ENCODE measurements around the gene BNIP1.
"Not testable (repeated sequence)": the region's sequence is repeated elsewhere in the genome, so short reads cannot be mapped to it uniquely, and the experiment has no call there.

Gene BNIP1, protein sequence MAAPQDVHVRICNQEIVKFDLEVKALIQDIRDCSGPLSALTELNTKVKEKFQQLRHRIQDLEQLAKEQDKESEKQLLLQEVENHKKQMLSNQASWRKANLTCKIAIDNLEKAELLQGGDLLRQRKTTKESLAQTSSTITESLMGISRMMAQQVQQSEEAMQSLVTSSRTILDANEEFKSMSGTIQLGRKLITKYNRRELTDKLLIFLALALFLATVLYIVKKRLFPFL

DNA sequence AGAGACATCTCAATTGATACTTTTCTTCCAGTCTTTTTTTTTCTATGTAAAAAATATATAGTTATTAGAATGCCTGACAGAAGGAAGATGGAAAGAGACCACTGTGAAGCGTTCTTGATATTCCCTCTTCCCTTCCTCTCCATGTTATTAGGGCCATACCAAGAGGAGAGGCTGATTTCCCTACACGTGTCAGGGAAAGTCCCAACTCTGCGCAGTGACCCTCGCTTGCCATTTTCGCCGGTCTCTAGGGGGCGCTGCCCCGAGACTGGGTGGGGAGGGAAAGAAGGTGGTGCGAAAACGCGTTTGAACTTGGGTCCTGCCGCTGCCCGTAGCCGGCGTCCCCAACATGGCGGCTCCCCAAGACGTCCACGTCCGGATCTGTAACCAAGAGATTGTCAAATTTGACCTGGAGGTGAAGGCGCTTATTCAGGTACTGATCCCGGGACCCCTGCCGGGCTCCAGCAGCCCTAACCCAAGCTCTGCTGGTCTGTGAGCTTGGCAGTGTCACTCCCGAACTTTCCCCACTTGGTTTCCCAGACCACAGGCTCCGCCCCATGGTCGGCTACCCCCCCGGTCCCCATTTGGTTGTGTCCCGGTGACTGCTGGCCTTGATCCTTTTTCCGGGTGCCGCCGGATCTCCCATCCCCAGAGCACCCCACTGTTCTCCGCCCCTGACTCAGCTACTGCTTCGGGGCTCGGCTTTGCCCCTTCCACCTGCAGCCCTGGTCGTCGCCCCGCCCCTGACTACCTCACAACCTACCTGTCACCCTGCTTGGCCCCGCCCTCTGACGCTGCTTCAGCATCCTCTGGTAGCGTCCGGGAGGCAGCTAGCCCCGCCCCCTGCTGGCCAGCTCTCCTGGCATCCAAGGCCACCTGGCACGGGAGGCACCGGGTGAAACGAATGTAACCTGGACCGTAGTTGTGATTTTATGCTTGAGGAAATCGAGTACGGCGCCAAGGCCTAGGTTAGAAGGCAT, at the start of gene BNIP1:
Gene BNIP1, plus strand, starts transcription at position 332 of the 977 bp plus-strand sequence. Its CDS starts 15 bp downstream, at position 347.
- in situ Hi-C loops (cut with MboI; ENCODE audit: low sequenced_read_pairs) = no loop called here

DNA sequence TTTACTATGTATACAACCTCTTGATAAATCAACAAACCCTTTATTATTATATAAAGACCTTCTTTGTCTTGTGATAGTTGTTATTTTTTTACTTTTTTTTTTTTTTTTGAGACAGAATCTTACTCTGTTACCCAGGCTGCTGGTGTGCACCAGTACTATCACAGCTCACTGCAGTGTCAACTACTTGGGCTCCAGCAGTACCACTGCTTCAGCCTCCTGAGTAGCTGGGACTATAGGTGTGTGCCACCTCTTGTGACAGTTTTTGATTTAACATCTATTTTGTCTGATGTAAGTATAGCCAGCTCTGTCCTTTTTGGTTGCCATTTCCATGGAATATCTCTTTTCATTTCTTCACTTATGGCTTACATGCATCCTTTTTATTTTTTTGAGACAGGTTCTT, 45.5 kb upstream of the BNIP1 start:
- in situ Hi-C loops (cut with MboI; ENCODE audit: low sequenced_read_pairs) = no loop called here

DNA sequence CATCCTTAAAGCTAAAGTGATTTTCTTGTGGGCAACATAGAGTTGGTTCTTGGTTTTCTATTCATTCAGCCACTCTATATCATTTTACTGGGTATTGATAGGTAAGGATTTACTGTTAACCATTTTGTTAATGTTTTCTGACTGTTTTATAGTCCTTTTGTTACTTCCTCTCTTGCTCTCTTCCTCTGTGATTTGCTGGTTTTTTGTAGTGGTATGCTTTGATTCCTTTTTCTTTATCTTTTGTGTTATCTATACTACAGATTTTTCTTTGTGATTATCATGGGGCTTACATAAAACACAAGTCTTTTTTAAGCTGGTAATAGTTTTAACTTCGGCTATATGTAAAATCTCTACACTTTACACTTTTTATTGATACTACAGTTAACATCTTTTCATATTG, 44.9 kb upstream of the BNIP1 start:
- in situ Hi-C loops (cut with MboI; ENCODE audit: low sequenced_read_pairs) = no loop called here

DNA sequence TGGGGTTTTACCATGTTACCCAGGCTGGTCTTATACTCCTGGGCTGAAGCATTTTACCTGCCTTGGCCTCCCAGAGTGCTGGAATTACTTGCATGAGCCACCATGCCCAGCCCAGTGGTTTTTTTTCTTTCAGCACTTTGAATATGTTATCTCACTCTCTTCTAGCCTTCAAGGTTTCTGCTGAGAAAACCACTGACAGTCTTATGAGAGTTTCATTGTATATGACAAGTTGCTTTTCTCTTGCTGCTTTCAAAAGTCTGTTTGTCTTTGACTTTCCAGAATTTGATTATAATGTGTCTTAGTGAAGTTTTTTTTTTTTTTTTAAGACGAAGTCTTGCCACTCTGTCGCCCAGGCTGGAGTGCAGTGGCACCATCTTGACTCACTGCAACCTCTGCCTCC, 43.1 kb upstream of the BNIP1 start:
- in situ Hi-C loops (cut with MboI; ENCODE audit: low sequenced_read_pairs) = no loop called here

DNA sequence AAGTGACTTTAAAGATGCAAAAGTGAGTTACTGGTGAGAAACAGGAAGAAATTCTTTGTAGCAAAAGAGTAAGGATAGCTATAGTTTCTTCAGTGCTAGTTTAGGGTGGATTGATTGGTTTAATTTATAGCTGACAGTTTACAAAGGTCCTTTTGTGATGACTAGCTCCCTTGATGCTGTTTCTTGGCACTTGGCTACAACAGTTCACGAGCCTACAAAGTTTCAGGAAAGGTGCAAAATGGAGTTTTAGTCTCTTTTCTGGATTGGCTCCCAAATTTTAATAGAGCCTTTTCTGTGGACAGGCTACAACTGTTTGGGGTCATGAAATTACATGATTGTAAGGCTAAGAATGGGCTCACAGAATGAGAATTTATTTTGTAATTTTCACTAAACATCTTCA, 40.9 kb upstream of the BNIP1 start:
- in situ Hi-C loops (cut with MboI; ENCODE audit: low sequenced_read_pairs) = no loop called here

DNA sequence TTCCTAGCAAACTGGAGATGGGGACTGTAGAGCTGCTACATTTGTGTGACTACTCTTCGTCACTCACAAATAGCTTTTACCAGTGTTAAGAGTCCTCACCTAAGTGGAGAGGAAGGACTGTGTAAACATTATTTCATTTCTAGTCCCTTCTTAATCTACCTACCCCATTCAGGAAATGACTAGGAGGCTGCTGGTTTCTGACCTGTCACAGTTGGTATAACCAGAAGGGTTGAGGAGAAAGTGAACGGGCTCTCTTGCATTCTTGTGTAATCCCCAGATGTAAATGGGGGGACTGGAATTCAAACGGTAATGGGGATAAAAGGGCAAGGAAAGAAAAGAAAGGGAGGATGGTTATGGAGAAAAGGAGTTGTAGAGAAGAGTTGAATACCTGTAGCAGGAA, 35.4 kb upstream of the BNIP1 start:
- in situ Hi-C loops (cut with MboI; ENCODE audit: low sequenced_read_pairs) = no loop called here

DNA sequence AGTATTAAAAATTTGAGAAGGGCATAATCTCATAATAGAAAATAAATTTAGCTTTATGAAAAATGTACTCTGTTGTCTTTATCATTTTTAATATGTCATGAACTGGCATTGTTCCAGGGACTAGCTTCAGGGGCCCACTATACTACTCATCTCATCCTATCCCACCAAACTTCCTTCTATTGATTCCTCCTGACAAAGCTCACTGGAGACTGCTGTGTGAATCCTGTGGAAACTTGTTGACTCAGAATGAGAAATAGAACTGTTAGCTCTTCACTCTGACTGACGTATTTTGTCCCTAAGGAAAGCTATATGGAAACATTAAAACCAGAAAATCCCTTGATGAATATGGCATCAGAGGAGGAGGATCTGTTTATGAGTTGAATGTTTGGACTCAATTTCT, 29.8 kb upstream of the BNIP1 start:
- in situ Hi-C loops (cut with MboI; ENCODE audit: low sequenced_read_pairs) = no loop called here

DNA sequence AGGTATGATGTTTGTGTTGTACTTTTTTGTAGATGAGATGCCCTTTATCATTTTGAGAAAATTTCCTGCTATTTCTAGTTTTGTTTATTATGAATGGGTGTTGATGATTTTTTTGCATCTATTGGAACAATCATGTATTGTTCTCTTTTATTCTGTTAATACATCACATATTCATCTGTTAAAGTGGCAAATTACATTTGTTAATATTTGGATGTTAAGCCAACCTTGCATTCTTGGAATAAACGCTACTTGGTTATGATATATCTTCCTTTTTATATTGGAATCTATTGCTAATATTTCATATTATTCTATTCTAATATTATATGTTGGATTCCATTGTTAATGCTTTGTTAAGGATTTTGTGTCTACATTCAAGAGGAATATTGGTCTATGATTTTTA, 24.6 kb upstream of the BNIP1 start:
- in situ Hi-C loops (cut with MboI; ENCODE audit: low sequenced_read_pairs) = no loop called here

DNA sequence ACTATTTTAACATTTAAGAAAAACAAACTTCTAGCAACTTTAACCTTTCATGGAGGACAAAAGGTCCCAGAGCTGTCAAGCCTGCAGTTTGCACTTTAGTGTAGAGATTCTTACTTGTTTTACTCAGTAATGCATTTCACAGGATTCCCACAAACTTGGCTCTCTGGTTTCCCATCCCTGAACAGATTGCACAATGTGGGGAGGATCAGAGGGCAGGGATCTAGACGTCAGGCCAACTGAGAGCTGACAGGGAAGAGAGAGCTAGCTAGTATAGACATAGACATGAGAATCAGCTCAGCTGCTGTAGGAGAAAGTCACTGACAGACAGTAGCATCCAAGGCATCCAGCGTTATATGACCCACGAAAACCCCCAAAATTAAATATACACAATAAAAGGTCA, 20.9 kb upstream of the BNIP1 start:
- in situ Hi-C loops (cut with MboI; ENCODE audit: low sequenced_read_pairs) = no loop called here

DNA sequence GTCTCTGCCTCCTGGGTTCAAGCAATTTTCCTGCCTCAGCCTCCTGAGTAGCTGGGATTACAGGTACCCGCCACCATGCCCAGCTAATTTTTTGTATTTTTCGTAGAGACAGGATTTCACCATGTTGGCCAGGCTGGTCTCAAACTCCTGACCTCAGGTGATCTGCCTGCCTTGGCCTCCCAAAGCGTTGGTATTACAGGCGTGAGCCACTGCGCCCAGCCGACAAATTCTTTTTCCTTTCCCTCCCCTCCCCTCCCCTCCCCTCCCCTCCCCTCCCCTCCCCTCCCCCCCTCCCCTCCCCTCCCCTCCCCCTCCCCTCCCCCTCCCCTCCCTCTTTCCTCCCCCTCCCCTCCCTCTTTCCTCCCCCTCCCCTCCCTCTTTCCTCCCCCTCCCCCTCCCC, 12.2 kb upstream of the BNIP1 start:
- in situ Hi-C loops (cut with MboI; ENCODE audit: low sequenced_read_pairs) = not testable (repeated sequence)

DNA sequence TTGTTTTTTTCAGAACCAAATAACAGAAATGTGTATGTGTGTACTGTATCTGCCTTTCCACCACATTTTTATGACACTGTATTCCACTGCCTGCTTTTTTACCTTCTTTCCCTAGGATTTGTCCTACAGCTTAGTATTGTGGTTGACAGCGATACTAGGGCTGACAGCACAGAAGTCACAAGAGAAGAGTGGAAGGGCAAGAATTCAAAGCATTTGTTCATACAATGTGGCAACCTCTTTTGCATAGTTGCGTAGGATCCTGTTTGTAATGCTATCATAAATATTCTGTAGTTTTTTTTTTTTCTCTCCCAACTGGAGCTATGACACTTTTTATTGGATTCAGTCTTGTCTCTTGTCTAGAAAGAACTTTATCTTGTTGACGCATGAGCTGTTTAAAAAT, 5.6 kb upstream of the BNIP1 start:
- in situ Hi-C loops (cut with MboI; ENCODE audit: low sequenced_read_pairs) = no loop called here

DNA sequence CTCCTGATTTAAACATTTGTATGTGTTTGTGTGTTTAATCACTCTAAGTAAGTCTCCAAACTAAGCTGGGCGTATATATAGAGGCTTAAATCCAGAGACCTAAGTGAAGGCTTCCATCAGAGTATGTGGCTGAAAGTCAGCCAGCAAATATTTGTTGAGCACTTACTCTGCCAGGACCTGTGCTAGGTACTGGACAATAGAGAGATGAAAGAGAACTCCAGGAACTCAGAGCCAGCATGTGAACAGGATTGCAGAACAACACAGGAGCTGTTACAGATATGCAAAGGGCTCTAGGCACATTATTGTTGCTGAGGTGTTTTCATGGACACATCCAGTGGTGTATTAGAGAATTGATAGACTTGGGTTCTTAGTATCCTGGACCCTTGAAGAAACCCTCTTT, 4.7 kb upstream of the BNIP1 start:
- in situ Hi-C loops (cut with MboI; ENCODE audit: low sequenced_read_pairs) = no loop called here

DNA sequence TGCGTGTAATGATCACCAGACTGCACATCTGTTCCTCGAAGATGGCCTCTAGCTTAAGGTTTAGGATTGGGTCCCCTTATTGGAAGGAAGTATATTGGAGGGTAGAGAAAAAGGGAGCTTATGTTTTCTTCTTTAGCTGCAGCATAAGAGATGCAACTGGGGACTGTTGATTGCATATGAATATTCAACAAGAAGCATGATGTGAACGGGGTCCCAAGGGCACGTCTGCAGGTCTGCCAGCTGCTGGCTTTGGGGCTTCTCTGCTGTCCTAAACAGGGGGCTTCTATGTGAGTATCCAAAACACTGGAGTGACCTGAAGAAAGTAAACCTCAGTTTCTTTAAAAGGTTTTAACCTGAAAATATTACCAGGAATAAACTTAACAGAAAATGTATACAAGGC, 3.6 kb upstream of the BNIP1 start:
- in situ Hi-C loops (cut with MboI; ENCODE audit: low sequenced_read_pairs) = no loop called here

DNA sequence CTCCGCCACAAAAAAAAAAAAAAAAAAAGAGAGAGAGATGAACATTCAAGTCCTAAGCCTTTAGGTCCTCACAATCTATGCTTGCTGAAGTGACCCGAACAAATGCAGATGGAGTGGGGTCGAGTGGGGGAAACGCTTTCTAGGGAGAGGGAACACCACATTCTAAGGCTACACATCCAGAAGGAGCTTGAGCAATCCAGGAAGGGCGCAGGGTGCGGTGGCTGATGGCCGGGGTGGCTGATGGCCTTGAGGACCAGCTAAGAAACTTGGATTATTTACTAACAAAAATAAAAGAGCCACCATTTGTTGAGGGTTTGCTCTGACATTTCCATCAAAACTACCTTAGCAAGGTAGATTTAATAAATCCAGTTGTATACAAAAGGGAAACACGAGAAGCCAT, 764 bp upstream of the BNIP1 start:
- in situ Hi-C loops (cut with MboI; ENCODE audit: low sequenced_read_pairs) = no loop called here

DNA sequence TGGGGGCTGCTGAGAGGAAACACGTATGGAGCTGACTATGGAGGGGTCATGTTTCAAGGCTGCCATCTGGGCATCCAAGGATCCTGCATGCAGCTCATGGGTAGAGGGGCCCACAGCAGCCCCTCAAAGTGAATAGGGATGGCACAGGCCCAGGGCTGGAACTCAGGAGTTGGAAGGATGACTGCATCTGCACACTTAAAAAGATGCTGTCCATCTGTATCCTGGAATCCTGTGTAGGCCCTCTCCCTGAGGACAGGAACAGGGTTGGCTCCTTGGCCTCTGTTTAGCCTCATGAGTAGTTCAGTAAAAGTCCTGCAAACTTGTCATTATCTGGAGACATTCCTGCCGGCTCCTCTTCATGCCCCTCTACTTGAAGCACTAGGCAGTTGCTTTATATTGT, 4.0 kb downstream of the BNIP1 start:
- in situ Hi-C loops (cut with MboI; ENCODE audit: low sequenced_read_pairs) = no loop called here

DNA sequence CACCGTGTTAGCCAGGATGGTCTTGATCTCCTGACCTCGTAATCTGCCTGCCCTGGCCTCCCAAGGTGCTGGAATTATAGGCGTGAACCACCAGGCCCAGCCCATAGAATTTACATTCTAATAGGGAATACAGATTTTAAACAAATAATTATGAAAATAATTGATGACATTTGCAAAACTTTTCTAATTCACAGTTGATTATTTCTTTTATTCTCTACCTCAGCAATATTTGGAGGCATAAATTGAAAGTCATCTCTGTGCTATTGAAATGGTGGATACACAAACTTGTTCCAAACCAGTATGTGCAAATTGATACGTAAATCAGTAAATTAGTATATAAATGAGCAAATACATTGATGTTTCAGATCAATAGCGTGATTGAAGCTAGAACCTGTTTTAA, 8.2 kb downstream of the BNIP1 start:
- in situ Hi-C loops (cut with MboI; ENCODE audit: low sequenced_read_pairs) = no loop called here

DNA sequence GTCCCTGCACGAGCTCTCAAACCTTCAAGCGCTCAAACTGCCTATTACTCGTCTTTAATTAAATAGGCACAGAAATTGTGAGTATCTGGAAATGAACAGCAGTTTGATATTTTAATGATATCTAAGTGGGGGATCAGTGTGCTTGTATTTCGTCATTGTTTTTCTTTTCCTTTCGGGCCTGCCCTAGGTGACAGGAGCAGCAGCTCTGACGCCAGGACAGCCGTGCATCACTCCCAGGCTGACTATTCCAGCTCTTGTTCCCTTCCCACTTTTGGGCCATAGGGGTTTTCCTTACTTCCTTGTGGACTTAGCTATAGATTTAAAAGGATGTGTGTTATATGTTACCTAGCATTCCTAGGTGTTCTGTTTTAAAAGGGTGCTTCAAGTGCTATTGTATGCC, 9.5 kb downstream of the BNIP1 start:
- in situ Hi-C loops (cut with MboI; ENCODE audit: low sequenced_read_pairs) = no loop called here

DNA sequence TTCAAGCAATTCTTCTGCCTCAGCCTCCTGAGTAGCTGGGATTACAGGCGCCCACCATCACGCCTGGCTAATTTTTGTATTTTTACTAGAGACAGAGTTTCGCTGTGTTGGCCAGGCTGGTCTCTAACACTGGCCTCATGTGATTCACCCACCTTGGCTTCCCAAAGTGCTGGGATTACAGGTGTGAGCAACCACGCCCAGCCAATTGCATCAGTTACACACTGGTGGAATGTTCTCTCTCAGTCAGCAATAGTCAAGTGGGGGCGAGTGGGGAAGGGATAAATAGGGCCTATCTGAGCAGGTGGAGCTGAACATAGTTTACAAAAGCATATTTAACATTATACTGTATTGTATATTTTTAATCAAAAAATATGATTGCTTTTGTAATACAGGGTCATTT, 10.3 kb downstream of the BNIP1 start:
- in situ Hi-C loops (cut with MboI; ENCODE audit: low sequenced_read_pairs) = not testable (repeated sequence)

DNA sequence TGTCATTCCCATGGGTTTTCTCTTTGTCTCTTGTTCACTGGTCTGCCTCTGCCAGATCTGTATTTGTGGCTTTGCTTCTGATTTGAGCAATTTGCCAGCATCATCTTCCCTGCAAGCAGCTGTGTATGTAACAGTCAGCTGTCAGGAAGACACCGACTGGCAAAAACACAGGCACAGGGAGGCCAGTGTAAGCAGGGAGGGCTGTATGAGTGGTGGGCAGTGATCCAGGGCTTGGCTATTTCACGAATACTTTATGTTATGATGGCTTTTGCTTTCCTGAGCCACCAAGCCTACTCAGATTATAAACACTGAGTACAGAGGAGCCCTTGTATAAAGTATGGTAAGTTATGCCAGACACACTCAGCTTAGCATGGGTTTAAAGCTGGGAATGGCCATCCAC, 11.6 kb downstream of the BNIP1 start:
- in situ Hi-C loops (cut with MboI; ENCODE audit: low sequenced_read_pairs) = no loop called here

DNA sequence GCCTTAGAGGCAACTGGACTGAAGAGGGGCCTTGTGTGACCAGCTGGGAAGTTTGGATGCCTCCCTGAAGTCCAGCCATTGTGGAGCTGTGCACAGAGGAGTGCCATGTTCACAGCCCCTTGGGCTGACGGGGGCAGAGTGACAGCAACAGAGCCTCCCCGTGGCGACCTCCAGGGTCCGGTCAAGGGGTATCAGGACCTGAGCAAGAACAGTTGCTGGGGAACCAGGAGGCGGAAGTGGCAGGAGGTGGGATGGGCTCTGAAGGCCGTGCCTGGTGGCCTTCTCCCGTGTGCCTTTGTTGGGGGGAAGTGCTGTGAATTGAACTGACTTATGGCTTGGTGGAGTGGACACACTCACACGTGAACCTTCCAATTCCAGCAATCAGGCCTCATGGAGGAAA, 14.0 kb downstream of the BNIP1 start:
- in situ Hi-C loops (cut with MboI; ENCODE audit: low sequenced_read_pairs) = no loop called here

DNA sequence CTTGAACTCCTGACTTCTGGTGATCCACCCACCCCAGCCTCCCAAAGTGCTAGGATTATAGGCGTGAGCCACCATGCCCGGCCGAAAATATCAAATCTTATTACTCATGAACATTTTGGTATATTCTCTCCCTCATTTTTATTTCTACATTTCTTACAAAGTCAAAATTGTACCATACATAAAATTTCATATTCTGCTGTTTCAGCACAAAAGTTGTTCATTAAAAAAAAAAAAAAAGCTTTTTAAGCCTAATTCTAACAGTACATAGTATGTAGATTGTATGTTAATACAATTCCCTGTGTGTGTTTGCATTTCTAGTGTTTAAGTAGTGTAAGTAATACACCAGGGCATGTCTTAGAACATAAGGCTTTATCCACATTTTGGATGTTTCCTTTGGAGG, 14.9 kb downstream of the BNIP1 start:
- in situ Hi-C loops (cut with MboI; ENCODE audit: low sequenced_read_pairs) = no loop called here

DNA sequence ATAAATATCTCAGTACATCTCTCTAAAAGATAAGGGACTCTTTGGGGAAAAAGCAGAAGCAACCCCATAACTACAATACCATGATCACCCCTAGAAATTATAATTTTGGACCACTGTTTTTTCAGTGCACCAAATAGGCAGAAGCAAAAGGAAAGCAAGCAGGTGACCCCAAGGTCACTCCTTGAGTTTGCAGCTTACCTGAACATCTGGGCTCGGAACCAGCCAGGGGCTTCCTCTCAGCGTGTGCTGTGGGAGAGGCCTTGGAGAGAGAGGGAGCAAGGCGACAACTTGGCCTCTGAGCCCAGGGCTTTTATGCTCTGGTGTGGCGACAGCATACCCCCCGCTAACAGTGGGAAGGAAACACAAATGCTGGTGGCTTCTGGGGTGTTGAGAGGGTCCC, 16.8 kb downstream of the BNIP1 start:
- in situ Hi-C loops (cut with MboI; ENCODE audit: low sequenced_read_pairs) = no loop called here
